A673 (cell line): ENCODE measurements around the gene PALS1. TPM values are rescaled to one million over a fixed set of nuclear protein-coding genes. Genes with fewer than 3 reads are reported as not detected.
"Not testable (repeated sequence)": the region's sequence is repeated elsewhere in the genome, so short reads cannot be mapped to it uniquely, and the experiment has no call there.

ENCODE experiments used
- BruUV-seq: library from RNA; stranded (reverse); fragments of 400-500 nt; replicated peaks from 2 replicates; lab custom pipeline; 2021; lab: Mats Ljungman, UMichigan
- CTCF ChIA-PET: fragments of 300-600 bp; sonication (Branson Sonifier 250); formaldehyde crosslinking; loops from one replicate; lab custom pipeline; 2022; ENCODE audit warnings: antibody characterized with exemption; lab: Charles Lee
- POLR2A ChIA-PET: fragments of 300-600 bp; sonication (Branson Sonifier 250); formaldehyde crosslinking; loops from one replicate; lab custom pipeline; 2022; ENCODE audit warnings: antibody characterized with exemption; ENCODE audit not compliant: low non-redundant PET; lab: Charles Lee
- DNase-seq: peaks from one replicate; pipeline ENCODE4 v3.0.0-alpha.2; 2015; ENCODE audit warnings: low spot score
- H3K27ac ChIP-seq: fragments of 200-600 bp; sonication (generic); 2 replicates; pipeline ENCODE4 v1.5.1; 2016; ENCODE audit warnings: mixed run types, low read depth, mild to moderate bottlenecking, mixed read lengths, antibody characterized with exemption, low read length; ENCODE audit not compliant: poor library complexity, severe bottlenecking
- H3K27me3 ChIP-seq: fragments of 200-600 bp; sonication (generic); replicated peaks from 2 replicates; pipeline ENCODE4 v1.6.1; 2017; ENCODE audit warnings: mixed run types, low read depth, mild to moderate bottlenecking, mixed read lengths, antibody characterized with exemption, low read length; ENCODE audit not compliant: insufficient read depth, poor library complexity
- H3K36me3 ChIP-seq: fragments of 200-600 bp; sonication (generic); 2 replicates; pipeline ENCODE4 v1.6.1; 2016; ENCODE audit warnings: mixed run types, mild to moderate bottlenecking, mixed read lengths, antibody characterized with exemption, low read length; ENCODE audit not compliant: insufficient read depth, poor library complexity, severe bottlenecking
- H3K4me1 ChIP-seq: fragments of 200-600 bp; sonication (generic); 2 replicates; pipeline ENCODE4 v1.6.1; 2017; ENCODE audit warnings: mixed run types, mild to moderate bottlenecking, mixed read lengths, antibody characterized with exemption, low read length; ENCODE audit not compliant: insufficient read depth, poor library complexity, severe bottlenecking
- H3K4me3 ChIP-seq: fragments of 200-600 bp; sonication (generic); 2 replicates; pipeline ENCODE4 v1.5.1; 2016; ENCODE audit warnings: low read depth, mixed run types, mild to moderate bottlenecking, mixed read lengths, low read length; ENCODE audit not compliant: poor library complexity, severe bottlenecking
- H3K9me3 ChIP-seq: fragments of 200-600 bp; sonication (generic); 2 replicates; pipeline ENCODE4 v1.6.1; 2016; ENCODE audit warnings: mixed run types, low read depth, mild to moderate bottlenecking, mixed read lengths, antibody characterized with exemption, low read length; ENCODE audit not compliant: poor library complexity, severe bottlenecking
- CTCF ChIP-seq: fragments of 300-800, 200-600 bp; sonication (generic); conservative IDR thresholded peaks from 2 replicates; pipeline ENCODE4 v1.5.1; 2017; ENCODE audit warnings: low read depth, mild to moderate bottlenecking, antibody characterized with exemption, low read length, moderate library complexity, mixed read lengths
- EZH2 ChIP-seq: fragments of 200-600 bp; sonication (generic); IDR thresholded peaks from 2 replicates; pipeline ENCODE4 v1.6.1; 2017; ENCODE audit warnings: borderline replicate concordance, low read depth, mild to moderate bottlenecking, mixed read lengths, antibody characterized with exemption, low read length; ENCODE audit not compliant: poor library complexity, severe bottlenecking
- intact Hi-C: fragments of 100-400 bp; cut with micrococcal nuclease; formaldehyde crosslinking; loops from one replicate; pipeline ENCODE4 v1.10.0; 2022; ENCODE audit not compliant: unreplicated experiment
- total RNA-seq: library from RNA; stranded (reverse); gene quantifications from 2 replicates; pipeline ENCODE4 v1.2.3, GENCODE V29; 2021

The PALS1 gene
- total RNA-seq, 1 experiment from 2014 or later = 112 TPM

- ChIA-PET POLR2A (interaction anchor here (0.6 kb wide), 1 partner anchor 27 kb away, joined by 11 read pairs; no protein-coding TSS in a partner anchor), CTCF (no interaction called here)
- peaks cover 36% of the 10 kb centered on the region for H3K4me1 ChIP-seq
- BruUV-seq = no TSS peak
- TF ChIP-seq CTCF = no peak
- no peak for TF ChIP-seq EZH2
- peak overlapping the region; percentile 39 for H3K4me3 ChIP-seq
- H3K9me3 ChIP-seq = no peaks in the 10 kb centered on the region
- intact Hi-C loops = no loop called here
- peak; percentile 73 for DNase-seq
- peak overlapping the region; percentile 85 for H3K27ac ChIP-seq
- no peaks in the 10 kb centered on the region for H3K27me3 ChIP-seq
- peaks cover 11% of the 10 kb centered on the region for H3K36me3 ChIP-seq
These were observed 28.2 kb downstream of the PALS1 start for GRCh38 chr14:67269298-67270060.

GRCh38 chr14:67270145-67270753 is 29.0 kb downstream of the PALS1 start:
- Histone ChIP-seq H3K4me1 (peaks cover 32% of the 10 kb centered on the region), H3K27ac (peak overlapping the region; percentile 85), H3K27me3 (no peaks in the 10 kb centered on the region), H3K4me3 (peak overlapping the region; percentile 39), H3K9me3 (no peaks in the 10 kb centered on the region), H3K36me3 (peaks cover 11% of the 10 kb centered on the region)
- ChIA-PET CTCF (no interaction called here), POLR2A (interaction anchor here (0.6 kb wide), 1 partner anchor 26 kb away, joined by 11 read pairs; no protein-coding TSS in a partner anchor)
- no peak for TF ChIP-seq CTCF
- TF ChIP-seq EZH2 = no peak
- intact Hi-C loops = no loop called here
- no peak for DNase-seq
- BruUV-seq = no TSS peak

GRCh38 chr14:67270933-67271332 is 29.7 kb downstream of the PALS1 start:
- ChIA-PET POLR2A (no interaction called here), CTCF (no interaction called here)
- intact Hi-C loops = no loop called here
- no peak overlapping the region for H3K4me3 ChIP-seq
- H3K27me3 ChIP-seq = no peaks in the 10 kb centered on the region
- peaks cover 33% of the 10 kb centered on the region for H3K4me1 ChIP-seq
- peak overlapping the region; percentile 85 for H3K27ac ChIP-seq
- DNase-seq = no peak
- no TSS peak for BruUV-seq
- no peaks in the 10 kb centered on the region for H3K9me3 ChIP-seq
- H3K36me3 ChIP-seq = peaks cover 11% of the 10 kb centered on the region
- no peak for TF ChIP-seq CTCF
- TF ChIP-seq EZH2 = no peak

GRCh38 chr14:67273281-67273680 is 32.0 kb downstream of the PALS1 start:
- POLR2A ChIA-PET, H3K9me3 ChIP-seq, BruUV-seq, intact Hi-C loops, H3K27ac ChIP-seq, CTCF ChIA-PET, H3K4me3 ChIP-seq, H3K27me3 ChIP-seq, DNase-seq: not testable (repeated sequence)
- Histone ChIP-seq H3K4me1 (peaks cover 49% of the 10 kb centered on the region), H3K36me3 (peaks cover 11% of the 10 kb centered on the region)
